KOPT-K1 (cell line): ENCODE results near the gene DOCK2.
"Not testable (repeated sequence)": the region's sequence is repeated elsewhere in the genome, so short reads cannot be mapped to it uniquely, and the experiment has no call there.

Source experiments
- H3K27ac ChIP-seq: fragments of 200-600 bp; sonication (generic); 2 replicates; pipeline ENCODE4 v1.5.1; 2016; ENCODE audit warnings: antibody characterized with exemption, mild to moderate bottlenecking, low read depth, low read length; ENCODE audit not compliant: poor library complexity, severe bottlenecking
- H3K36me3 ChIP-seq: fragments of 200-600 bp; sonication (generic); 2 replicates; pipeline ENCODE4 v1.5.1; 2017; ENCODE audit warnings: antibody characterized with exemption, mild to moderate bottlenecking, low read length, moderate library complexity; ENCODE audit not compliant: insufficient read depth
- H3K9me3 ChIP-seq: fragments of 200-600 bp; sonication (generic); 2 replicates; pipeline ENCODE4 v1.5.1; 2017; ENCODE audit warnings: antibody characterized with exemption, low read length, mild to moderate bottlenecking; ENCODE audit not compliant: insufficient read depth, poor library complexity, severe bottlenecking

Gene DOCK2

GRCh38 chr5:169941542-169941941 lies 304.5 kb downstream of the DOCK2 start:
- Histone ChIP-seq H3K9me3 (no peaks in the 10 kb centered on the region), H3K36me3 (peaks cover 12% of the 10 kb centered on the region; the same call in 1 of the 2 replicates), H3K27ac (no peak overlapping the region)

- H3K27ac ChIP-seq, result no peak overlapping the region
- H3K9me3 ChIP-seq, result no peaks in the 10 kb centered on the region
- H3K36me3 ChIP-seq, result peaks cover 18% of the 10 kb centered on the region; the same call in 1 of the 2 replicates
Observed at GRCh38 chr5:169942181-169942580, 305.1 kb downstream of the DOCK2 start.

GRCh38 chr5:169943026-169943425 lies 306.0 kb downstream of the DOCK2 start:
- no peak overlapping the region for H3K27ac ChIP-seq
- peaks cover 21% of the 10 kb centered on the region for H3K36me3 ChIP-seq
- no peaks in the 10 kb centered on the region for H3K9me3 ChIP-seq

GRCh38 chr5:169944115-169944514 lies 307.0 kb downstream of the DOCK2 start:
- Histone ChIP-seq H3K27ac (no peak overlapping the region), H3K36me3 (peaks cover 26% of the 10 kb centered on the region), H3K9me3 (no peaks in the 10 kb centered on the region)

- Histone ChIP-seq H3K27ac (no peak overlapping the region), H3K36me3 (peaks cover 35% of the 10 kb centered on the region), H3K9me3 (no peaks in the 10 kb centered on the region)
Observed at GRCh38 chr5:169944922-169945680, 308.0 kb downstream of the DOCK2 start.

GRCh38 chr5:169945831-169946261 lies 308.8 kb downstream of the DOCK2 start:
- no peaks in the 10 kb centered on the region for H3K9me3 ChIP-seq
- no peak overlapping the region for H3K27ac ChIP-seq
- H3K36me3 ChIP-seq, result peaks cover 42% of the 10 kb centered on the region

GRCh38 chr5:169946743-169947295 lies 309.7 kb downstream of the DOCK2 start:
- H3K9me3 ChIP-seq, result no peaks in the 10 kb centered on the region
- peaks cover 52% of the 10 kb centered on the region for H3K36me3 ChIP-seq
- no peak overlapping the region for H3K27ac ChIP-seq

- Histone ChIP-seq H3K9me3 (no peaks in the 10 kb centered on the region), H3K27ac (no peak overlapping the region), H3K36me3 (peaks cover 74% of the 10 kb centered on the region)
Observed at GRCh38 chr5:169950333-169950732, 313.3 kb downstream of the DOCK2 start.

- H3K9me3 ChIP-seq, H3K27ac ChIP-seq: not testable (repeated sequence)
- H3K36me3 ChIP-seq, result peaks cover 68% of the 10 kb centered on the region
Observed at GRCh38 chr5:169953196-169953595, 316.1 kb downstream of the DOCK2 start.

GRCh38 chr5:169954786-169955185 lies 317.7 kb downstream of the DOCK2 start:
- Histone ChIP-seq H3K27ac (no peak overlapping the region), H3K9me3 (no peaks in the 10 kb centered on the region), H3K36me3 (peaks cover 54% of the 10 kb centered on the region)

- peaks cover 41% of the 10 kb centered on the region for H3K36me3 ChIP-seq
- no peak overlapping the region for H3K27ac ChIP-seq
- no peaks in the 10 kb centered on the region for H3K9me3 ChIP-seq
Observed at GRCh38 chr5:169956126-169956525, 319.1 kb downstream of the DOCK2 start.

- no peaks in the 10 kb centered on the region for H3K9me3 ChIP-seq
- no peak overlapping the region for H3K27ac ChIP-seq
- peaks cover 35% of the 10 kb centered on the region for H3K36me3 ChIP-seq
Observed at GRCh38 chr5:169956756-169957155, 319.7 kb downstream of the DOCK2 start.

GRCh38 chr5:169958278-169958677 lies 321.2 kb downstream of the DOCK2 start:
- no peaks in the 10 kb centered on the region for H3K9me3 ChIP-seq
- H3K36me3 ChIP-seq, result peaks cover 25% of the 10 kb centered on the region
- no peak overlapping the region for H3K27ac ChIP-seq

- H3K9me3 ChIP-seq, result no peaks in the 10 kb centered on the region
- H3K27ac ChIP-seq, result no peak overlapping the region
- peaks cover 24% of the 10 kb centered on the region for H3K36me3 ChIP-seq
Observed at GRCh38 chr5:169960659-169961058, 323.6 kb downstream of the DOCK2 start.

- Histone ChIP-seq H3K36me3 (peaks cover 20% of the 10 kb centered on the region; the same call in 1 of the 2 replicates), H3K9me3 (no peaks in the 10 kb centered on the region), H3K27ac (no peak overlapping the region)
Observed at GRCh38 chr5:169964246-169964645, 327.2 kb downstream of the DOCK2 start.

- Histone ChIP-seq H3K27ac (no peak overlapping the region), H3K36me3 (peaks cover 28% of the 10 kb centered on the region), H3K9me3 (no peaks in the 10 kb centered on the region)
Observed at GRCh38 chr5:169970339-169970738, 333.3 kb downstream of the DOCK2 start.
